AG10803 (cell line): Measurements from ENCODE around the gene SLC4A7.
"Not testable (repeated sequence)": the region's sequence is repeated elsewhere in the genome, so short reads cannot be mapped to it uniquely, and the experiment has no call there.

Source experiments
- DNase-seq: peaks from one replicate; pipeline ENCODE4 v3.0.0; 2010; ENCODE audit warnings: low read depth
- H3K4me3 ChIP-seq: 2 replicates; pipeline ENCODE4 v1.5.1; 2011; ENCODE audit warnings: mild to moderate bottlenecking, low read length, control low read depth
- TF ChIP-seq, protein P1 (sequence below): conservative IDR thresholded peaks from 2 replicates; pipeline ENCODE4 v1.5.1; 2011; ENCODE audit warnings: mild to moderate bottlenecking, low read length, control low read depth, inconsistent platforms

The SLC4A7 gene

DNA sequence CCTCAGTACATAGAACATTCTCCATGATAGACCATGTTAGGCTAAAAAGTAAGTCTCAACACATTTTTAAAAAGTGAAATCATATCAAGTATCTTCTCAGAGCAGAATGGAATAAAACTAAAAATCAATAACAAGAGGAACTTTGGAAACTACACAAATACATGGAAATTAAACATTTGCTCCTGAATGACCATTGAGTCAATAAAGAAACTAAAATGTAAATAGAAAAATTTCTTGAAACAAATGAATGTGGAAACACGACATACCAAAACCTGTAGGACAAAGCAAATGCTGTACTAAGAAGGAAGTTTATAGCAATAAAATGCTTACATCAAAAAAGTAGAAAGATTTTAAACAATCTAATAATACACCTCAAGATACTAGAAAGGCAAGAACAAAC is 148.6 kb downstream of the SLC4A7 start:
- H3K4me3 ChIP-seq: no peak overlapping the region
- no peak for DNase-seq
- TF ChIP-seq, protein P1, sequence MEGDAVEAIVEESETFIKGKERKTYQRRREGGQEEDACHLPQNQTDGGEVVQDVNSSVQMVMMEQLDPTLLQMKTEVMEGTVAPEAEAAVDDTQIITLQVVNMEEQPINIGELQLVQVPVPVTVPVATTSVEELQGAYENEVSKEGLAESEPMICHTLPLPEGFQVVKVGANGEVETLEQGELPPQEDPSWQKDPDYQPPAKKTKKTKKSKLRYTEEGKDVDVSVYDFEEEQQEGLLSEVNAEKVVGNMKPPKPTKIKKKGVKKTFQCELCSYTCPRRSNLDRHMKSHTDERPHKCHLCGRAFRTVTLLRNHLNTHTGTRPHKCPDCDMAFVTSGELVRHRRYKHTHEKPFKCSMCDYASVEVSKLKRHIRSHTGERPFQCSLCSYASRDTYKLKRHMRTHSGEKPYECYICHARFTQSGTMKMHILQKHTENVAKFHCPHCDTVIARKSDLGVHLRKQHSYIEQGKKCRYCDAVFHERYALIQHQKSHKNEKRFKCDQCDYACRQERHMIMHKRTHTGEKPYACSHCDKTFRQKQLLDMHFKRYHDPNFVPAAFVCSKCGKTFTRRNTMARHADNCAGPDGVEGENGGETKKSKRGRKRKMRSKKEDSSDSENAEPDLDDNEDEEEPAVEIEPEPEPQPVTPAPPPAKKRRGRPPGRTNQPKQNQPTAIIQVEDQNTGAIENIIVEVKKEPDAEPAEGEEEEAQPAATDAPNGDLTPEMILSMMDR: no peak

GRCh38 chr3:27333843-27334242 is 150.3 kb downstream of the SLC4A7 start:
- H3K4me3 ChIP-seq: no peak overlapping the region
- TF ChIP-seq, protein P1: no peak
- no peak for DNase-seq

DNA sequence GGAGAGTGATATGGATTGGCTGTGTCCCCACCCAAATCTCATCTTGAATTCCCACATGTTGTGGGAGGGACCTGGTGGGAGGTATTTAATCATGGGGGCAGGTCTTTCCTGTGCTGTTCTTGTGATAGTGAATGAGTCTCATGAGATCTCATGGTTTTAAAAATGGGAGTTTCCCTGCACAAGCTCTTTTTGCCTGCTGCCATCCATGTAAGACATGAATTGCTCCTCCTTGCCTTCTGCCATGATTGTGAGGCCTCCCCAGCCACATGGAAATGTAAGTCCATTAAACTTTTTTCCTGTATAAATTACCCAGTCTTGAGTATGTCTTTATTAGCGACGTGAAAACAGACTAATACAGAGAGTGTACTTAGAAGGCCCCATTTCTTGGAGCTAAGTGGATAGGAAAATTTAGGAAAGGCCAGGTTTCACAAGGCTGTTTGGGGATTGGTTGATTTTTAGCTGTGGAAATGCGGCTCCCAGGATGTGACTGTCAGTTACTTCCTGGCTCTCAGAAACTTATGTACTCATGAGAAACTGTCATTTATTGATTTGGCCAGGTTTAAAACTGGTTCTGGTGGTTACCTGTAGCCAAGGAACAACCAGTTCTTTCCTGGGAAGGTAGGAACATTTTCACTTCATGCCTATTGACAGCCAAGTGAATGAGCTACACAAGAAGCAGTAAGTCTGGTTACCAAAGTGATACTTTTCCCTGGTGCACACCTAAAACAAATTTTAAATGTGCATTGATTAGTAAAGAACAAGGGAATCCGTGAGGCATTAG is 155.0 kb downstream of the SLC4A7 start:
- not testable (repeated sequence) for DNase-seq, H3K4me3 ChIP-seq

DNA sequence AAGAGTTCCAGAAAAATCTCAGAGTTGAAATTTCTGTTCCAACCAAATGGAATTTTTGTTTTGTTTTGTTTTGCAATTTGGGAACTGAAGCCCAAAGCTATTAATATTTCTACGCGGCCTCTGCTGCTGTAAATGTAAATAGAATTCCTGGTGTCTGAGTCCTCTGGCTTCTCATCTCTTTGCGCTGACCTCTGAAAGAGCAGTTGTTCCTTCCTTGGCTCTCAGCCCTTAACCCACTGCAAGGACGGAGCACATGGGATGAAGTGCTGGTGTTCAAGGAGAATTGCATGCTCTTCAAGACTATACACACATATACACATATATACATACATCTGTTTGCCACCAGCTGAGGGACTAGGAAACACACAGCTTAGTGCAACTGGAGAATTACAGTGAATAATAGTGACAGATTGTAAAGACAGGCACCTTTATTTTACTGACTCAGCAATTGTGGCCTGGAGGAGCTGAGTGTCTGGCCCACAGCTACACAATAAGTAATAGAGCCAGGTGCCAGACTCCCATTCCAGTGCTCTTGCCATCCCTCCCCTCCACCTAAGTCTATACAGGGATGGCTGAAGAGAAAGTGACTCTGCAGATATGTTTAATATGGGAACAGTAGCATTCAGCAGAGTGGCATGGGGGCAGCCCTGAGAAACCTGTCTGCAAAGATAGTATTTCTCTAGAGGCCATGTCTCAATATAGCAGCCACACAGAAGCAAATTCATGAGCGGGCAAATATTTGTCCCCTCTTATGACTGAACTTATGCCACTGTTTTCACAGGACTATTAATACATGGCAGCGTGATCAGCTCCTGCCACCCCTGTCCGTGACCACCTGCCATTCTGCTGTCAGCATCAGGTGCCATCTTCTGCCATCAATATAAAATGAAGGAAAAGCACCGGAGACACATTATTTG is 157.3 kb downstream of the SLC4A7 start:
- TF ChIP-seq, protein P1: no peak
- DNase-seq: peak; percentile 97
- no peak overlapping the region for H3K4me3 ChIP-seq

- no peak overlapping the region; the same call in 1 of the 2 replicates for H3K4me3 ChIP-seq
- DNase-seq: peak; percentile 60
- TF ChIP-seq, protein P1: no peak
Measured at GRCh38 chr3:27326202-27326601, 158.0 kb downstream of the SLC4A7 start.

GRCh38 chr3:27325419-27325818 is 158.8 kb downstream of the SLC4A7 start:
- no peak overlapping the region for H3K4me3 ChIP-seq
- DNase-seq: no peak
- TF ChIP-seq, protein P1: no peak

- H3K4me3 ChIP-seq: no peak overlapping the region
- no peak for DNase-seq
- TF ChIP-seq, protein P1: no peak
Measured at GRCh38 chr3:27324686-27325085, 159.5 kb downstream of the SLC4A7 start.
